ENCODE results near the gene USO1.

USO1 gene

DNA sequence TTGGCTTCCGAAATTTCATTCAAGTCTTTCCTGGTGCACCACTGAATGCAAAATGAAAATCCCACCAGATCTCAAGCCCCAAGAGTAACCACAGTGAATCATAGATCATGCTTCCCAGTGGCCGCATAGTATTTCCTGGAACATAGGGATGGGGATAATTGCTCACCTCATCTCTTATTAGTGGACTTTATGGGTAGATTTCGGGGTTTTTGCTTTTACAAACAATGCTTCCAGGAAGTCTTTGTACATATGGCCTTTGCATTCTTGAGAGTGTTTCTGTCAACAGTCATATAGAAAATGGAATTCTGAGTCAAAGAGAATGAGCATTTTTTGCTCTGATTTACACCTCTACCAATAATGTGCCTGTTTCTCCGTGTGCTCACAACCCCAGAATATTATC, 124.5 kb downstream of the USO1 start:
- TF ChIP-seq SIN3A (IDR thresholded peaks at IDR 0.05; ENCODE audit: borderline replicate concordance, insufficient read depth, low read length) (no peak), FOXP2 (optimal IDR thresholded peaks at IDR 0.05; ENCODE audit: borderline replicate concordance, extremely low read depth, extremely low read length, insufficient read depth) (no peak), TAF1 (IDR thresholded peaks at IDR 0.05; ENCODE audit: borderline replicate concordance, insufficient read depth, low read length) (no peak), POLR2AphosphoS5 (IDR thresholded peaks at IDR 0.05; ENCODE audit: low read depth, low read length) (no peak)
- TF ChIP-seq, protein P1, sequence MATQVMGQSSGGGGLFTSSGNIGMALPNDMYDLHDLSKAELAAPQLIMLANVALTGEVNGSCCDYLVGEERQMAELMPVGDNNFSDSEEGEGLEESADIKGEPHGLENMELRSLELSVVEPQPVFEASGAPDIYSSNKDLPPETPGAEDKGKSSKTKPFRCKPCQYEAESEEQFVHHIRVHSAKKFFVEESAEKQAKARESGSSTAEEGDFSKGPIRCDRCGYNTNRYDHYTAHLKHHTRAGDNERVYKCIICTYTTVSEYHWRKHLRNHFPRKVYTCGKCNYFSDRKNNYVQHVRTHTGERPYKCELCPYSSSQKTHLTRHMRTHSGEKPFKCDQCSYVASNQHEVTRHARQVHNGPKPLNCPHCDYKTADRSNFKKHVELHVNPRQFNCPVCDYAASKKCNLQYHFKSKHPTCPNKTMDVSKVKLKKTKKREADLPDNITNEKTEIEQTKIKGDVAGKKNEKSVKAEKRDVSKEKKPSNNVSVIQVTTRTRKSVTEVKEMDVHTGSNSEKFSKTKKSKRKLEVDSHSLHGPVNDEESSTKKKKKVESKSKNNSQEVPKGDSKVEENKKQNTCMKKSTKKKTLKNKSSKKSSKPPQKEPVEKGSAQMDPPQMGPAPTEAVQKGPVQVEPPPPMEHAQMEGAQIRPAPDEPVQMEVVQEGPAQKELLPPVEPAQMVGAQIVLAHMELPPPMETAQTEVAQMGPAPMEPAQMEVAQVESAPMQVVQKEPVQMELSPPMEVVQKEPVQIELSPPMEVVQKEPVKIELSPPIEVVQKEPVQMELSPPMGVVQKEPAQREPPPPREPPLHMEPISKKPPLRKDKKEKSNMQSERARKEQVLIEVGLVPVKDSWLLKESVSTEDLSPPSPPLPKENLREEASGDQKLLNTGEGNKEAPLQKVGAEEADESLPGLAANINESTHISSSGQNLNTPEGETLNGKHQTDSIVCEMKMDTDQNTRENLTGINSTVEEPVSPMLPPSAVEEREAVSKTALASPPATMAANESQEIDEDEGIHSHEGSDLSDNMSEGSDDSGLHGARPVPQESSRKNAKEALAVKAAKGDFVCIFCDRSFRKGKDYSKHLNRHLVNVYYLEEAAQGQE (IDR thresholded peaks at IDR 0.05; ENCODE audit: insufficient read depth in 1 of 2, low read depth in 2 of 2, low read length in 2 of 2): no peak

DNA sequence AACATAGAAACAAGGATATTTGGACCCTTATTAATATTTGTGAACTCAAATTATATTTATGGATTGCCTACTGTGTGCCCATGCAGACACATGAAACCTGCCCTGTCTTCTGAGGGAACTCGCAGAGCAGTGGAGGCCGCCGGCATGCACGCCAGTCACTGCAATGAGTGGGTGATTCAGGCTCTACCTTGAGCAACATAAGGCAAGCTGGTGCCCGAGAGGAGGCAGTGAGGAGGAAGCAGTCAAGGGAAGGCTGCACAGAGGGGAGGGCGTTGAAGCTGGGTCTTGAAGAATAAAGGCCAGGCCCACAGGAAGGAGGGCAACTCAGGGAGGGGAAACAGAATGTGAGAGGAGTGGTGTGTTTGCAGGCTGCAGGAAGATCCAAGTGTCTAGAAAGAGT, 125.1 kb downstream of the USO1 start:
- TF ChIP-seq SIN3A (IDR thresholded peaks at IDR 0.05; ENCODE audit: borderline replicate concordance, insufficient read depth, low read length): no peak
- no peak for TF ChIP-seq POLR2AphosphoS5 (IDR thresholded peaks at IDR 0.05; ENCODE audit: low read depth, low read length)
- TF ChIP-seq FOXP2 (optimal IDR thresholded peaks at IDR 0.05; ENCODE audit: borderline replicate concordance, extremely low read depth, extremely low read length, insufficient read depth): no peak
- TF ChIP-seq, protein P1 (IDR thresholded peaks at IDR 0.05; ENCODE audit: insufficient read depth in 1 of 2, low read depth in 2 of 2, low read length in 2 of 2): no peak
- no peak for TF ChIP-seq TAF1 (IDR thresholded peaks at IDR 0.05; ENCODE audit: borderline replicate concordance, insufficient read depth, low read length)

DNA sequence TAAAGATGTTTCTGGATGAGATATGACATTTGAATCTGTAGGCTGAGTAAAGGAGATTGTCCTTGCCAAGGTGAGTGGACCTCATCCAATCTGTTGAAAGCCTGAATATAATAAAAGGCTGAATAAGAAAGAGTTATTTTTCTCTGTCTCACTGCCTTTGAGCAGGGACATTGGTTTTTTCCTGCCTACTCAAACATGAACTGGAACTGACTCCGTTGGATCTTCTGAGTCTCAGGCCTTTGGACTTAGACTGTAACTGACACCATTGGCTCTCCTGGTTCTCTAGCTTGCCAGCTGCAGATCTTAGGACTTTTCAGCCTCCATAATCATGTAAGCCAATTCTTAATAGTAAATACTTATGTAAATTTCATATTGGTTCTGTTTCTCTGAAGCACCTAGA, 134.3 kb downstream of the USO1 start:
- TF ChIP-seq, protein P1 (IDR thresholded peaks at IDR 0.05; ENCODE audit: insufficient read depth in 1 of 2, low read depth in 2 of 2, low read length in 2 of 2): no peak
- no peak for TF ChIP-seq FOXP2 (optimal IDR thresholded peaks at IDR 0.05; ENCODE audit: borderline replicate concordance, extremely low read depth, extremely low read length, insufficient read depth)

DNA sequence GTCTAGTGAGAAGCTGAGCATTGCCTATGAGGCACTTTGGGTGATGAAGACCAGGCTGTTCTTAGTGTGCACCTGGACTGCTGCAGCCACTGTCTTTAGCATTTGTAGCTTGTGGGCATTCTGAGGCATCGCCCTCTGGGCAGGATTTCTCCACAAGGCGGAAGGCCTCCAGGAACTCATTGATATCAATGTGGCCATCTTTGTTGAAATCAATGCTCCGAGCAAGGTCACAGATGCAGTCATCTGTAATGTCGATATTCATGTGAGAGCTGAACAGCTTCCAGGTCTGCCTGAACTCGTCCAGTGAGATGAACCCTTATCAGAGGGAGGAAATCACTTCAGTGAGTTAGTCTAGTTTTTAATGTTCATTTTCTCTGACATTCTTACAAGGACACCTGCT, 136.2 kb downstream of the USO1 start:
- no peak for TF ChIP-seq SIN3A (IDR thresholded peaks at IDR 0.05; ENCODE audit: borderline replicate concordance, insufficient read depth, low read length)
- TF ChIP-seq, protein P1 (IDR thresholded peaks at IDR 0.05; ENCODE audit: insufficient read depth in 1 of 2, low read depth in 2 of 2, low read length in 2 of 2): no peak

Measured in PFSK-1 (cell line).